IPS DF 4.7 (cell line): ENCODE results near the gene CAMK2A.
"Not testable (repeated sequence)": the region's sequence is repeated elsewhere in the genome, so short reads cannot be mapped to it uniquely, and the experiment has no call there.

Experiments used
- DNase-seq: peaks from one replicate; pipeline ENCODE4 v3.0.0-alpha.2; 2013; ENCODE audit warnings: low spot score; ENCODE audit errors: extremely low read depth

CAMK2A gene

GRCh38 chr5:150255659-150256409, 33.7 kb downstream of the CAMK2A start:
- DNase-seq = no peak

GRCh38 chr5:150254774-150255173, 34.8 kb downstream of the CAMK2A start:
- no peak for DNase-seq

GRCh38 chr5:150254363-150254762, 35.2 kb downstream of the CAMK2A start:
- no peak for DNase-seq

DNA sequence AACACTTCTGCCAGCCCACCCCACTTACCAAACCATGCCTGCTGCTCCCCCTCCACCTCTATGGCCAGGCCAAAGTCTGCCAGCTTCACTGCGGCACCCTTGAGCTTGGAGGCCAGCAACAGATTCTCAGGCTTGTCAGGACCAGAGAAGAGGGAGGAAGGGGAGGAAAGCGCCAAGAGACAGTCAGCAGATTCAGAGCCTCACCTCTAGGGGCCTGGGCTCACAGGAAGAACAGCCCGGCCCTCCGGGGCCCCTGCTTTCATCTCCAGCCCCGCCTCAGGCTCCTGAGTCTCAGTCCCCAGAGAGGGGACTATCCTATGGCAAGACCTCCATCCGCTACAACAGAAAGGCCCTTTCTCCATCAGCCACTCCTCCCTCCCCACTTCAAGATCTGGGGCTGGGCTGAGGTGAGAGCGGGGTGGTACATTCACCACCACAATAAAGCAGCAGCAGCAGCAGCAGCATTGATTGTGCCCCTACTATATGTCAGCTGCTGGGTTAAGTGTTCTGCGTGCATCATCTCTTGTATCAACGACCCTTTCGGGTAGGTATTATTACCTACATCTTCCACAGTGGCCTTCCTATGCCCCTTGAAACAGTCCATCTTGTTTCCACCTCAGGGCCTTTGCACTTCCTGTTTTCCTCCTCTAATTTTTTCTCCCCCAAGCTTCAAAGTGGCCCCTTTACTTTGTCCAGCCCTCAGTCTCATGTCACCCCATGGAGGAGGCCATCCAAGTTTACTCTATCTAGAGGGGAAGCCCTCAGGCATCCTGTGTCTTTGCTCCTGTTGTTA, 36.0 kb downstream of the CAMK2A start:
- no peak for DNase-seq

GRCh38 chr5:150252489-150252888, 37.1 kb downstream of the CAMK2A start:
- DNase-seq = no peak

DNA sequence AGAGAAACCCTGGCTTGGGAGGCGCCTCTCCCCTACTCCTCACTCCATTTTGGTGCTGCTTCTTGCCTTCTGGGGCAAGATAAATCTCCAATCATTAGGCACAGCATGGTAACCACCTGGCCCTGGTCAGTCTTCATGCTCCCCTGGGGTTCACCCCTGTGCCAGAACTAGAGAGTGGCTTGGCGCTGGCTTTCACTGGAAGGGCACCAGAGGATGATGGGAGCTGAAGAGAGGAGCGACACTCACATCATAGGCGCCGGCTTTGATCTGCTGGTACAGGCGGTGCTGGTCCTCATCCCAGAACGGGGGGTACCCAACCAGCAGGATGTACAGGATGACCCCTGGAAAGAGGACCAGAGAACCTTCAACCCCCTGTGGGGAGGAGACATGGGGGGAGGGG, 38.1 kb downstream of the CAMK2A start:
- DNase-seq = no peak

- DNase-seq = no peak
These were observed 39.8 kb downstream of the CAMK2A start for GRCh38 chr5:150249744-150250143.

DNA sequence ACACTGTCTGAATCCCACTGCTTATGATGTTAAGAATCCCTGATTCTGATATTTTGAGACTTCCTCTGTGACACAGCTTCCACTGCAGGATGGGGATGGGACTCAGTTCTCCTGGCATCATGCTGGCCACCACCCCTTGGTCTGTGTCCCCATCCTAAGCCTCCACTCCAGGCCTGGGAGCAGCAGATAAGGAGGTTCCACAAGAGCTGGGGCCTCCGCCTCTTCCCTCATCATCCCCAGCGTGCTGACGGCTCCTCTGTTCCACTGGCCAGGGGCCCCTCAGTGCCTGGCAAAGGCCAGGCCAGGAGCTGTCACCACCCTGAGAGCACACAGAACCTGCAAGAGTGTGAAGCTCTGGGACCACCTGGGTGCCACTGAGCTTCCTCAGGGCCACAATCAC, 40.6 kb downstream of the CAMK2A start:
- DNase-seq = no peak

- not testable (repeated sequence) for DNase-seq
These were observed 41.1 kb downstream of the CAMK2A start for GRCh38 chr5:150248493-150248892.

DNA sequence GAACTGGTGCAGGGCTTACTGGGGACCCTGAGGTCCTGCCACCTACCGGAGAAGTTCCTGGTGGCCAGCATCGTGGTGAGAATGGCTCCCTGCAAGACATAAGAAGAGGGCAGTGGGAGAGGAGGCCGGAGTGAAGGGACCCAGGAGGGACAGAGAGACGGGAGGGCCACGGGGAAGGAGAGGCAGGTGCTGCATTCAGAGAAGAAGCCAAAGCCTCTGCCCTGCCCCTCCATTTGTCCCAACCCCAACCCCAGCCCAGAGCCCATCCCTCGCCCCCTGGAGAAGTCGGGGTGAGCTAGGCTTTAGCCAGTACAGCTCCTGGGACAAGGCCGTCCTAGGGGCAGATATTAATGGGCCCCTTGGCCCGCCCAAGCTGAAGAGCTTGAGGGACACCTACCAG, 41.8 kb downstream of the CAMK2A start:
- DNase-seq = no peak

- no peak for DNase-seq
These were observed 42.7 kb downstream of the CAMK2A start for GRCh38 chr5:150246835-150247234.

DNA sequence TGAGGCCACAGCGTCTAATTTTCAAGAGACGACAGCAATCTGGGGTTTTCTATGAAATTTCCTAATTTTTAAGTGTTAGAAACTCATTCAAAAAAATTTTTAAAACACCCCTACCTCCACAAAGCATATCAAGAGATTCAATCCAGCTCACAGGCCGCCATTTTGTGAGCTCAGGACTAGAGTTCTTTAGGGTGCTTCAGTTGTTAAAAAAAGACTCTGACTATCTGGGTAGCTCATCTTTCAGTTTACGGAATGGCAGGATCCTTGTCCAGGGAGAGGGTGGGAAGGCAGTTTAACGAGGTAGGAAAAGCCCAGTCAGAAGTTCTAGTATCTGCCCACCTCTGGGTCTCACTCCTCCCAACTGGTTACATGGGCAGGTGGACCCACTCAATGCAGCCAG, 43.1 kb downstream of the CAMK2A start:
- DNase-seq = no peak

DNA sequence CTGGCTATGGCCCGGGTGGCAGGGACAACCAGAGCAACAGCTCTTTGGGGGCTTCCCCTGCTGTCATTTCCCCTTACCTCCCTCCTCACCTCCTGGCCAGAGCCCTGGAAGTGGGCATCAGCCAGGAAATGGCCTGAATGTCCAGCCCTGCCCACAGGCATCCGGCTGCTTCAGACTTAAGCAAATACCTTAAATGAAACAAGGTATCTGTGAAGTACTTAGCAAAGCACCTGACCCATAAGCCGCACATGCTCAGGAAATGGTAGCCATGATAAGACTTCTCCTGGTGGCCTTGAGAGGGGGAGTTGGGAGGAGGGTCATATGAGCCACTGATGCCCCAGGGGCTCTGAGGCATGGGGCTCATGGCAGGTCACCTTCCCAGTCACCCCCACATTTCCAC, 43.8 kb downstream of the CAMK2A start:
- DNase-seq = no peak

DNA sequence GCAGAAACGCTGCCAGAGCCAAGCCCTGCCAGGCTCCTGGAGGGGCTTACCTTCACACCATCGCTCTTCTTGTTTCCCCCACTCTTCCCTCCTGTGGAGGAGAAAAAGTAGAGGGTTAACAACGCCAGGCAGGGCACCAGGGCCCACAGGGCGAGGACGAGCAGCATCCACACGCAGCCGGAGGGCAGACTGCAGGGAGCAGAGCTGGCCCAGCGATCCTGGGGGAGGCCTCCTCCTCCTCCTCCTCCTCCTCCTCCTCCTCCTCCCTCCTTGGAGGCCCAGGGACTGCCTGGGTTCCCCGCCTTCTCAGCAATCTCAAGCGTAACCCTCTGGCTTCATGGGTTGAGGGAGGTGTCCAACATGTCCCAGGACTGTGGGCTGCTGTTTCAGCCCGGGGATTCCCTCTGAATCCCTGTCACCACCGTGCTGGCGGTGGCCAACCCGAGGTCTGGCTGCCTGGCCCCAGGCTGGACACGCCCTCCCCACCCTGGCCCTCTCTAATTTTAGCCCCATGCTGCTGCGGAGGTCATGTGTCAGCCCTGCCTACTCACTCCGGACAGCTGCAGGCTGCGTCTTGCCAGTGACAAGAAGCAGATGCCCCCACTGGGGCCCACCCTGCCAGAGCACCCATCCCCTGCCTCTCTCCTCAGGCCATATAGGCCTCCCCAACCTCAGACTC, 44.3 kb downstream of the CAMK2A start:
- no peak for DNase-seq

DNA sequence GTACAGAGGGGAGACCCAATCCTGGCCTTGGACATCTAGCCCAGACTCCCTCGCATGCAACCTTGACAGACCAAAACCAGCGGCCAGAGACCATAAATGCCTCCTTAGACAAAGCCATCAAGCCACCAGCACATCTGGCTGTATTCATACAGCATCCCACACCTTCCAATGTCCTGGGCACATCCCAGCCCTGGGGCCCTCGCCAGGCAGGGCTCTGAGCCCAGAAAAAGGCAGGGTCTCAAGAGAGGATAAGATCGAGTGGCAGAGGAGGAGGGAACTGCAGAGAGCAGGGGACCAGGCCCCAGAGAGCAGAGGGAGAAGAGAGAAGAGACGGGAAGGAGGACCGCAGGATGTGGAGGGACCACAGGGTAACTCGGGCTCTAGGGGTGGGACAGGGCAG, 45.4 kb downstream of the CAMK2A start:
- no peak for DNase-seq

- no peak for DNase-seq
These were observed 46.0 kb downstream of the CAMK2A start for GRCh38 chr5:150243590-150243989.

- DNase-seq = no peak
These were observed 47.2 kb downstream of the CAMK2A start for GRCh38 chr5:150242251-150242894.

DNA sequence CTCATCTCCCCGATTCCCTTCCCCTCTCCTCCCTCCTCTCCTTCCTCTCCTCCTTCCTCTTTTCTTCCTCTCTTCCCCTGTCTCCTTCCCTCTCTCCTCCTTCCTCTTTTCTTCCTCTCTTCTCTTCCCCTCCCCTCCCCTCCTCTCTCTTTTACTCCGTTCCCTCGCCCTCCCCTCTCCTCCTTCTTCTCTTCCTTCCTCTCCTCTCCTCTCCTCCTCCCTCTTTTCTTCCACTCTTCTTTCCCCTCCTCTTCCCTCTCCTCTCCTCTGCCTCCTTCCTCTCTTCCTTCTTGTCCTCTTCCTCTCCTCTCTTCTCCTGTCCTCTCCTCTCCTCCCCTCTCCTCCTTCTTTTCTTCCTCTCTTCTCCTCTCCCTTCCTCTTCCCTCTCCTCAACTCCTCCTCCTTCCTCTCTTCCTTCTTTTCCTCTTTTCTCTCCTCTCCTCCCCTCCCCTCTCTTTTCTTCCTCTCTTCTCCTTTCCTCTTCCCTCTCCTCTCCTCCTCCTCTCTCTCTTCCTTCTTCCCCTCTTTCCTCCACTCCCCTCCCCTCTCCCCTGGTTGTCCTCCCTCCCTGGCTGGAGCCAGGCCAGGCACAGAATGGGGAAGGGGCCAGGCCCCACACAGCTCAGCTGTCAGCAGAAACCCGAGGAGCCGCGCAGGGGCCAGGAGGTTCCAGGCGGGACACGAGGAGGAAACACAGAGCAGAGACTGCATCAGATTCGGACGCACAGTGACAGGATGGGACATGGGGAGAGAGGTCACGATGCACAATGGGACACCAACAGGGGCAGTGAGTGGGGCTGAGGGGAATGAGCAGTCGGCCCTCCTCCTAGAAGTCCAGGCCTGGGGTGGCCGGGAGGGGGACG, 48.0 kb downstream of the CAMK2A start:
- DNase-seq = no peak

- DNase-seq = no peak
These were observed 49.8 kb downstream of the CAMK2A start for GRCh38 chr5:150239794-150240122.

- no peak for DNase-seq
These were observed 50.3 kb downstream of the CAMK2A start for GRCh38 chr5:150239099-150239793.
